ENCODE data around the gene SH2D5.

SH2D5 gene

GRCh38 chr1:20695515-20695914, 37.0 kb downstream of the SH2D5 start:
- no peaks in the 10 kb centered on the region for H3K27me3 ChIP-seq (ENCODE audit: control insufficient read depth in 1 of 2, insufficient read depth in 2 of 2, low read length in 2 of 2)
- no peak overlapping the region for H3K9ac ChIP-seq (ENCODE audit: low read depth in 1 of 2, low read length in 2 of 2)

GRCh38 chr1:20693623-20694022, 38.9 kb downstream of the SH2D5 start:
- Histone ChIP-seq H3K9me3 (ENCODE audit: control insufficient read depth in 1 of 2, low read length in 2 of 2) (no peaks in the 10 kb centered on the region), H3K36me3 (ENCODE audit: control insufficient read depth in 1 of 2, insufficient read depth in 2 of 2, low read length in 2 of 2) (no peaks in the 10 kb centered on the region), H3K4me1 (ENCODE audit: control insufficient read depth in 1 of 2, insufficient read depth in 2 of 2, low read length in 2 of 2) (peaks cover 0 to 9% of the 10 kb centered on the region in 2 donors), H3K9ac (ENCODE audit: low read depth in 1 of 2, low read length in 2 of 2) (no peak overlapping the region), H3K27me3 (ENCODE audit: control insufficient read depth in 1 of 2, insufficient read depth in 2 of 2, low read length in 2 of 2) (no peaks in the 10 kb centered on the region), H3K27ac (ENCODE audit: low read depth, low read length) (no peak overlapping the region), H3K4me3 (ENCODE audit: low read depth in 1 of 2, low read length in 2 of 2) (no peak overlapping the region)

More at GRCh38 chr1:20695515-20695914, 37.0 kb downstream of the SH2D5 start:
- Histone ChIP-seq H3K27ac (ENCODE audit: low read depth, low read length) (no peak overlapping the region), H3K4me1 (ENCODE audit: control insufficient read depth in 1 of 2, insufficient read depth in 2 of 2, low read length in 2 of 2) (peaks cover 0 to 9% of the 10 kb centered on the region in 2 donors), H3K36me3 (ENCODE audit: control insufficient read depth in 1 of 2, insufficient read depth in 2 of 2, low read length in 2 of 2) (no peaks in the 10 kb centered on the region), H3K4me3 (ENCODE audit: low read depth in 1 of 2, low read length in 2 of 2) (no peak overlapping the region), H3K9me3 (ENCODE audit: control insufficient read depth in 1 of 2, low read length in 2 of 2) (no peaks in the 10 kb centered on the region)

GRCh38 chr1:20691872-20692271, 40.6 kb downstream of the SH2D5 start:
- no peaks in the 10 kb centered on the region for H3K36me3 ChIP-seq (ENCODE audit: control insufficient read depth in 1 of 2, insufficient read depth in 2 of 2, low read length in 2 of 2)
- peaks cover 0 to 5% of the 10 kb centered on the region in 2 donors for H3K4me1 ChIP-seq (ENCODE audit: control insufficient read depth in 1 of 2, insufficient read depth in 2 of 2, low read length in 2 of 2)
- H3K9me3 ChIP-seq (ENCODE audit: control insufficient read depth in 1 of 2, low read length in 2 of 2), result no peaks in the 10 kb centered on the region
- H3K27me3 ChIP-seq (ENCODE audit: control insufficient read depth in 1 of 2, insufficient read depth in 2 of 2, low read length in 2 of 2), result no peaks in the 10 kb centered on the region
- no peak overlapping the region for H3K4me3 ChIP-seq (ENCODE audit: low read depth in 1 of 2, low read length in 2 of 2)
- H3K9ac ChIP-seq (ENCODE audit: low read depth in 1 of 2, low read length in 2 of 2), result no peak overlapping the region
- no peak overlapping the region for H3K27ac ChIP-seq (ENCODE audit: low read depth, low read length)

- H3K27me3 ChIP-seq (ENCODE audit: control insufficient read depth in 1 of 2, insufficient read depth in 2 of 2, low read length in 2 of 2), result no peaks in the 10 kb centered on the region
- H3K4me3 ChIP-seq (ENCODE audit: low read depth in 1 of 2, low read length in 2 of 2), result no peak overlapping the region
These were observed 42.9 kb downstream of the SH2D5 start for GRCh38 chr1:20689645-20690056.

GRCh38 chr1:20686883-20687725, 45.4 kb downstream of the SH2D5 start:
- Histone ChIP-seq H3K27me3 (ENCODE audit: control insufficient read depth in 1 of 2, insufficient read depth in 2 of 2, low read length in 2 of 2) (no peaks in the 10 kb centered on the region), H3K9ac (ENCODE audit: low read depth in 1 of 2, low read length in 2 of 2) (no peak overlapping the region), H3K27ac (ENCODE audit: low read depth, low read length) (no peak overlapping the region), H3K4me1 (ENCODE audit: control insufficient read depth in 1 of 2, insufficient read depth in 2 of 2, low read length in 2 of 2) (no peaks in the 10 kb centered on the region), H3K9me3 (ENCODE audit: control insufficient read depth in 1 of 2, low read length in 2 of 2) (no peaks in the 10 kb centered on the region), H3K4me3 (ENCODE audit: low read depth in 1 of 2, low read length in 2 of 2) (no peak overlapping the region), H3K36me3 (ENCODE audit: control insufficient read depth in 1 of 2, insufficient read depth in 2 of 2, low read length in 2 of 2) (no peaks in the 10 kb centered on the region)

More at GRCh38 chr1:20689645-20690056, 42.9 kb downstream of the SH2D5 start:
- Histone ChIP-seq H3K9ac (ENCODE audit: low read depth in 1 of 2, low read length in 2 of 2) (no peak overlapping the region), H3K36me3 (ENCODE audit: control insufficient read depth in 1 of 2, insufficient read depth in 2 of 2, low read length in 2 of 2) (no peaks in the 10 kb centered on the region), H3K4me1 (ENCODE audit: control insufficient read depth in 1 of 2, insufficient read depth in 2 of 2, low read length in 2 of 2) (no peaks in the 10 kb centered on the region), H3K9me3 (ENCODE audit: control insufficient read depth in 1 of 2, low read length in 2 of 2) (no peaks in the 10 kb centered on the region), H3K27ac (ENCODE audit: low read depth, low read length) (no peak overlapping the region)

- no peak overlapping the region for H3K9ac ChIP-seq (ENCODE audit: low read depth in 1 of 2, low read length in 2 of 2)
- no peaks in the 10 kb centered on the region for H3K9me3 ChIP-seq (ENCODE audit: control insufficient read depth in 1 of 2, low read length in 2 of 2)
- H3K4me1 ChIP-seq (ENCODE audit: control insufficient read depth in 1 of 2, insufficient read depth in 2 of 2, low read length in 2 of 2), result no peaks in the 10 kb centered on the region
- H3K36me3 ChIP-seq (ENCODE audit: control insufficient read depth in 1 of 2, insufficient read depth in 2 of 2, low read length in 2 of 2), result no peaks in the 10 kb centered on the region
- no peak overlapping the region for H3K4me3 ChIP-seq (ENCODE audit: low read depth in 1 of 2, low read length in 2 of 2)
- H3K27me3 ChIP-seq (ENCODE audit: control insufficient read depth in 1 of 2, insufficient read depth in 2 of 2, low read length in 2 of 2), result no peaks in the 10 kb centered on the region
- no peak overlapping the region for H3K27ac ChIP-seq (ENCODE audit: low read depth, low read length)
These were observed 46.8 kb downstream of the SH2D5 start for GRCh38 chr1:20685741-20686140.

GRCh38 chr1:20685099-20685662, 47.3 kb downstream of the SH2D5 start:
- Histone ChIP-seq H3K4me3 (ENCODE audit: low read depth in 1 of 2, low read length in 2 of 2) (no peak overlapping the region), H3K27ac (ENCODE audit: low read depth, low read length) (peak overlapping the region; percentile 42), H3K9me3 (ENCODE audit: control insufficient read depth in 1 of 2, low read length in 2 of 2) (no peaks in the 10 kb centered on the region), H3K36me3 (ENCODE audit: control insufficient read depth in 1 of 2, insufficient read depth in 2 of 2, low read length in 2 of 2) (no peaks in the 10 kb centered on the region), H3K4me1 (ENCODE audit: control insufficient read depth in 1 of 2, insufficient read depth in 2 of 2, low read length in 2 of 2) (no peaks in the 10 kb centered on the region), H3K27me3 (ENCODE audit: control insufficient read depth in 1 of 2, insufficient read depth in 2 of 2, low read length in 2 of 2) (no peaks in the 10 kb centered on the region), H3K9ac (ENCODE audit: low read depth in 1 of 2, low read length in 2 of 2) (no peak overlapping the region)

- H3K36me3 ChIP-seq (ENCODE audit: control insufficient read depth in 1 of 2, insufficient read depth in 2 of 2, low read length in 2 of 2), result no peaks in the 10 kb centered on the region
- H3K9me3 ChIP-seq (ENCODE audit: control insufficient read depth in 1 of 2, low read length in 2 of 2), result no peaks in the 10 kb centered on the region
- no peak overlapping the region for H3K9ac ChIP-seq (ENCODE audit: low read depth in 1 of 2, low read length in 2 of 2)
- no peaks in the 10 kb centered on the region for H3K27me3 ChIP-seq (ENCODE audit: control insufficient read depth in 1 of 2, insufficient read depth in 2 of 2, low read length in 2 of 2)
- H3K4me1 ChIP-seq (ENCODE audit: control insufficient read depth in 1 of 2, insufficient read depth in 2 of 2, low read length in 2 of 2), result no peaks in the 10 kb centered on the region
- H3K27ac ChIP-seq (ENCODE audit: low read depth, low read length), result peak overlapping the region; percentile 42
- H3K4me3 ChIP-seq (ENCODE audit: low read depth in 1 of 2, low read length in 2 of 2), result no peak overlapping the region
These were observed 47.9 kb downstream of the SH2D5 start for GRCh38 chr1:20684651-20685050.

- Histone ChIP-seq H3K9ac (ENCODE audit: low read depth in 1 of 2, low read length in 2 of 2) (no peak overlapping the region), H3K9me3 (ENCODE audit: control insufficient read depth in 1 of 2, low read length in 2 of 2) (no peaks in the 10 kb centered on the region), H3K4me1 (ENCODE audit: control insufficient read depth in 1 of 2, insufficient read depth in 2 of 2, low read length in 2 of 2) (no peaks in the 10 kb centered on the region), H3K4me3 (ENCODE audit: low read depth in 1 of 2, low read length in 2 of 2) (no peak overlapping the region), H3K36me3 (ENCODE audit: control insufficient read depth in 1 of 2, insufficient read depth in 2 of 2, low read length in 2 of 2) (no peaks in the 10 kb centered on the region), H3K27me3 (ENCODE audit: control insufficient read depth in 1 of 2, insufficient read depth in 2 of 2, low read length in 2 of 2) (no peaks in the 10 kb centered on the region), H3K27ac (ENCODE audit: low read depth, low read length) (no peak overlapping the region)
These were observed 48.4 kb downstream of the SH2D5 start for GRCh38 chr1:20684050-20684620.

GRCh38 chr1:20683614-20684013, 48.9 kb downstream of the SH2D5 start:
- H3K9ac ChIP-seq (ENCODE audit: low read depth in 1 of 2, low read length in 2 of 2), result no peak overlapping the region
- H3K4me3 ChIP-seq (ENCODE audit: low read depth in 1 of 2, low read length in 2 of 2), result no peak overlapping the region
- H3K4me1 ChIP-seq (ENCODE audit: control insufficient read depth in 1 of 2, insufficient read depth in 2 of 2, low read length in 2 of 2), result no peaks in the 10 kb centered on the region
- H3K9me3 ChIP-seq (ENCODE audit: control insufficient read depth in 1 of 2, low read length in 2 of 2), result no peaks in the 10 kb centered on the region
- no peaks in the 10 kb centered on the region for H3K36me3 ChIP-seq (ENCODE audit: control insufficient read depth in 1 of 2, insufficient read depth in 2 of 2, low read length in 2 of 2)
- H3K27ac ChIP-seq (ENCODE audit: low read depth, low read length), result no peak overlapping the region
- no peaks in the 10 kb centered on the region for H3K27me3 ChIP-seq (ENCODE audit: control insufficient read depth in 1 of 2, insufficient read depth in 2 of 2, low read length in 2 of 2)
